GM18858 (cell line): ENCODE results near the gene GATC.
"Not testable (repeated sequence)": the region's sequence is repeated elsewhere in the genome, so short reads cannot be mapped to it uniquely, and the experiment has no call there.

Experiments
- ATAC-seq: cut with Tn5 transposase; IDR thresholded peaks from one replicate; pipeline ENCODE4 v1.9.1; 2021; ENCODE audit not compliant: unreplicated experiment

GATC gene

DNA sequence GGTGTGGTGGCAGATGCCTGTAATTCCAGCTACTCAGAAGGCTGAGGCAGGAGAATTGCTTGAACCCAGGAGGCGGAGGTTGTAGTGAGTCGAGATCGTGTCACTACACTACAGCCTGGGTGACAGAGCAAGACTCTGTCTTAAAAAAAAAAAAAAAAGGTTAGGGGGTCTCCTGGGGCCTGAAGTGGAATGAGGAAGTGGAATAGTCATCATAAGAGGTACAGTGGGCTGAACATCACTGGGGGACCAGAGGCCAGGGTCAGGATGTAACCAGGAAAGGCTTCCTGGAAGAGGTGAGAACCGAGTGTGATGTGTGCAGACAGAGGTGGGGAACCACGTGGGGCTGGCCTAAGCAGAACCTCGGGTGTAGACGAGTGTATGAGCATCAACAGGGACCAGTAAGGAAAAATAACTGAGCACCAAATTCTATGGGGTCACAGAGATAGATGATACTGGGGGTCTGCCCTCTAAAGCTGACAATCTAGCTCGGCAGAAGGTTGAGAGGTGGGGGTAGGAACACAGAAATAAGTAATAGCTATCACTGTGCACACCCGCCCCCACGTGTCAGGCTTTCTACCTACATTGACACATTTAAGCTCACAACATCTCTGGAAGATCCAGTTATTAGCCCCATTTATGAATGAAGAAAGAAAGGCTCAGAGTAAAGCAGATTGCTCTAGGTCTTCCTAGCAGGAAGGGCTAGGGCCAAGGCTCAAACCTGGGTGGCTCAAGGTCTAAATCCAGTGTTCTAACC lies 13.3 kb upstream of the GATC start:
- no peak for ATAC-seq

DNA sequence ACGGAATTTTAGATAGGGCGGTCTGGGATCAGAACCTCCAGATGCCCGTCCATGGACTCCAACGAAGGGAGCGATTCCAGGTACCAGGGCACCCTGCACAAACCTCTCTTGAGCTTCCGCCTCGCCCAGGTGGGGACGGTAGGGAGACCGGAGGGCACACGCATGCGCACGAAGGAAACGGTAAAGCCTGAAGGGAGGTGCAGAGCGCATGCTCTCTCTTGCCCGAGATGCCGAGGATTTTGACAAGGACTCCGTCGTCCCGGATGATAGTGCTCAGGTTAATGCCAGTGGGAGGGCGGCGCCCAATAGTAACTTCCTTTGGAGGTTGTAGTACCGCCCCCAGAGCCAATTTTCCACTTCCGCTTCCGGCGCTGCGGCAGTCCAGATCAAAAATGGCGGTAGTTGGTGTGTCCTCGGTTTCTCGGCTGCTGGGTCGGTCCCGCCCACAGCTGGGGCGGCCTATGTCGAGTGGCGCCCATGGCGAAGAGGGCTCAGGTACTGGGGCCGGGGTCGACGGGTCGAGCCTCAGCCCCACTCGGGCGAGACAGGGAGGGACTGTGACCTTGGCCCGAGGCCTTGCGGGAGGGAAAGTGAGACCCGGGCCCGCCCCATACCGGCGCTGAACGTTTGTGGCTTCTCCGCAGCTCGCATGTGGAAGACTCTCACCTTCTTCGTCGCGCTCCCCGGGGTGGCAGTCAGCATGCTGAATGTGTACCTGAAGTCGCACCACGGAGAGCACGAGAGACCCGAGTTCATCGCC lies 8.3 kb upstream of the GATC start, which contains the start of gene COX6A1:
Gene COX6A1, plus strand, starts transcription at position 379 of the 760 bp plus-strand sequence. Its CDS starts 14 bp downstream, at position 393.
- peak; percentile 96 for ATAC-seq

DNA sequence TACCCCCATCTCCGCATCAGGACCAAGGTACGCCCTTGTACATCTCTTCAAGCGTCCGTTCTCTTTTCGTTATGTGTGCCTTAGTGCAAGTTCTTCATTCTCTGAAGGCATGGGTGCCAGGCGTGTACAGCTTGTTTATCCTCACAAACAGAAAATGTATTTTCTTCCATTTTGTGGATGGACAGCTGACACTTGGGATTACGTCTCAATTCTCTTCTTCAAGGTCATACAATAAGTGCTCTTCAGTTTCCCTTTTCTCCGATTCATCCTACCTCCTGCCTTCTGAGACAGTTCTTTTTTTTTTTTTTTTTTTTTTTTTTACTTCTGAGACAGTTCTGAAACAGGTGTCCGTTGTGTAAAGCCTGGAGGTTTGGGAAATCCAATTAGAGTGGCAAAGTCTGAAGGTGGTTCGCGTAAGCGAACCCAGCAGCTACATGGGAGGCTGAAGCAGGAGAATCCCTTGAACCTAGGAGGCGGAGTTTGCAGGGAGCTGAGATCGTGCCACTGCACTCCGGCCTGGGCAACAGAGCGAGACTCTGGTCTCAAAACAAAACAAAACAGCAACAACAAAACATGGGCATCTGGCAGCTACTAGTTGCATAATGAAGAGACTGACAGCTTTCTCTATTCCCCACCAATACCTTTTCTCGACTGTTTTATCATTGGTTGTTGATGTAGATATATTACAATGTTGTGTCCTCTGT lies 7.6 kb upstream of the GATC start:
- ATAC-seq: no peak

DNA sequence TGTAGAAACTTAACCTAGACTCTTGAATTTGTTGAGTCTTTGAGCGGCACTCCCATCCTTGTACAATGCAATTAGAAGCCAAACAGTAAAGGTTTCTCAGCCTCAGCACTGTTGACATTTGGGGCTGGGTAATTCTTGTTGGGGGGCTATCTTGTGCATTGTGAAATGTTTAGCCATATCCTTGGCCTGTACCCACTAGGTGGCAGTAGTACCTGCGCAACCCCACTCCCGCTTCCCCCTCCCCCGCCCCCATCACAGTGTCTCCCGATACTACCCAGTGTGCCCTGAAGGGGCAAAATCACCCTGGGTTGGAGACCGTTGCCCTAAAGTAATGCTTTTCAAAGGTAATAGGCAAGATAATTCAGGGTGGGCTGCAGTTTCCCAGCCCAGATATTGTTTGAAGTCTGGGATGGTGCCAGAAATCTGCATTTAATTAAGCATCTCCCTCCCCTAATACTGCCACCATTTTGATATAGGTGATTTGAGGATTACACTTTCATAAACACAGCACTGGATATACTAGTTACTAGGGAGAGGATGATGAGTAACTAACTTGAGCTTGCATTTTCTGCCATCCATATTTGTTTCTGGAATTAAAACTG lies 6.5 kb upstream of the GATC start:
- no peak for ATAC-seq

DNA sequence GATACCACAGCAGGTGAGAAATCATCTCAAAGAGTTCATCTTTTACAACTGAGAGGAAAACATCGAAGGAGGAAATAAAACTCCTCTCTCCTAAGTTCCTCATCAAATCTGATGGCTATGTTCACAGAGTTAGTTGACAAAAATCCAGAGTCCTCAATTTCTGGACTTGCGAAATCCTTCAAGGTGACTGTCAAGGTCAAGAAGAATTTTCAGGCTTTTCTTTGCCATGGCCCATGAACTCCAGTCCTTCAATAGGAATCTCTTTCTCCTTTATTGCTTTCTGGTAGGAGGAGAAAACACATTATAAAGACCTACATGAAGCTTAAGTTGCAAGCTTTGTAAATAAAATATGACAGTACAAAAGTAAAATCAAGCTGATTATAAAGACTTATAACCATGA lies 1.6 kb upstream of the GATC start:
- ATAC-seq: no peak

DNA sequence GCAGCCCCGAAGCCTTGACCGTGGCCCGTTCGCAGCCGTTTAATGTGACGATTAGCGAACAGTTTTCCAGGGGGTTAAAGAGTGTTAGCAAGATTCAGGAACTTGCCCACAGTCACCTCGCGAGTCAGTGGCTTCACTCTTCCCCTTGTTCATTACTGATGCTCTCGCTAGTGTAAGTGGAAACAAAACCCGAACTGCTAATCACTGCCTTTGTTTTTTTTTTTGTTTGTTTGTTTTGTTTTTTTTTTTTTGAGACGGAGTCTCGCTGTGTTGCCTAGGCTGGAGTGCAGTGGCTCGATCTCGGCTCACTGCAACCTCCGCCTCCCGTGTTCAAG lies 567 bp downstream of the GATC start:
- ATAC-seq: peak; percentile 27

DNA sequence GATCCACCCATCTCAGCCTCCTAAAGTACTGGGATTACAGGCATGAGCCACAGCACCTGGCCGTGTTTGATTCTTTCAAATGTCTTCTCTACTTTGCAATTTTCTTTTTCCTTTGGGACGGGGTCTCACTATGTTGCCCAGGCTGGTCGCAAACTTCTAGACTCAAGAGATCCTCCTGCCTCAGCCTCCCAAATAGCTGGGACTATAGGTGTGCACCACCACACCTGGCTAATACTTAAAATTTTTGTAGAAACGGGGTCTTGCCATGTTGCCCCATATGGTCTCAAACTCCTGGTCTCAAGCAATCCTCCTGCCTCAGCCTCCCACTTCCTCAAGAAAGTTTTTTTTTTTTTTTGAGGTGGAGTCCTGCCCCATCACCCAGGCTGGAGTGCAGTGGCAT lies 1.7 kb downstream of the GATC start:
- ATAC-seq: no peak

DNA sequence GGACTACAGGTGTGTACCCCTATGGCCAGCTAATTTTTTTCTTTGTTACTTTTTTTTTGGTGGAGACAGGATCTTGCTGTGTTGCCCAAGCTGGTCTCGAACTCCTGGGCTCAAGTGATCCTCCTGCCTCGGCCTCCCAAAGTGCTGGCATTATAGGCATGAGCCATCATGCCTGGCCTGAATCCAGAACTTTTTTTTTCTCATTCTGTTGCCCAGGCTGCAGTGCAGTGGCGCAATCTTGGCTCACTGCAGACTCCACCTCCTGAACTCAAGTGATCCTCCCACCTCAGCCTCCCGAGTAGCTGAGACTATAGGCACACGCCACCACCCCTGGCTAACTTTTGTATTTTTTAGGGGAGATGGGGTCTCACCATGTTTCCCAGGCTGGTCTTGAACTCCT lies 6.3 kb downstream of the GATC start:
- ATAC-seq: not testable (repeated sequence)

DNA sequence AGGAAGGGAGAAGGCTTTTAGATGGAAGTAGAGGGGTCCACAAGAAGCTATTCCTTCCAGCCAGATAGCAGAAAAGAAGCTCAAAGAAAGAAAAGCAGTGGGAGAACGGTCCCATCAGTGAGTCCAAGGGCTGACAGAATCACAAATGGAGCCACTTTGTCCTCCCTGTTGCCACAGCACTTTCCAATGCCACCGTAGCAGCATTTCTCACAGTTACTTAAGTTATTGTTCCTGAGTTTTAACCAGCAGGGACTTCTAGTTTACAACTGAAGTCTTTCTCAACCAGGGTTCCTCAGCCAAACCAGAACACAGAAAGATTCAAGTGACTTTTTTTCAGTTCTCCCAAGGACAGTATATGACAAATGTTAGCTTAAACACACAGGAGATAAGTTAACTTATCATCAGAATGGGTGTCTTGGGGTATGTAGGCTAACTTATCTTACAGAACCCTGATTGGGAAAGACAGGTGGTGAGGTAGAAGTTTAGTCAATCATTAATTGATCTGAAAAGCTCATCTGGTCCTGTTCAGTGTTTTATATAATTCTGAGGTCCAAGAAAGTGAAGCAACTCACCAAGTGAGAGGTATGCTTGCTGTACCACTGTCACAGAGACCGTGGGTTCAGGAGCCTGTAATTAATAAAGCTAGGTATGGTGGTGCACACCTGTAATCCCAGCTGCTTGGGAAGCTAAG lies 7.0 kb downstream of the GATC start:
- ATAC-seq: no peak

DNA sequence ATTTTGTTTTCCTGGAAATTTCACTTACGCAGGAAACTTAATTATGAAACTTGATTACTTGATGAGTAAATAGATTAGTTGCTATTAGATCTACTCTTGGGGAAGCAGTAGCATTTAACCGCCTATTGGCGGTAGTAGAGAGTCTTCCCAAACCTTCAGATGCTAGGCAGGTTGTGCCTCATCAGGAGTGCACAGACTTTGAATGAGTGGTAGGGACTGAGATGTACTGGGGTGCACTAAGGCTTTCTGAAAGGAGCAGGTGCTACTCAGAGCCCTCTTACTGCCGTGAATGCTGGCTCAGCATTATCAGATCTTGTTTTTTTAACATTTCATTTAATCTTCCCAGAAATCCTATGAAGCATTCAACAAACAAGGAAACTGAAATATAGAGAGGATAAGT lies 7.7 kb downstream of the GATC start:
- ATAC-seq: no peak

DNA sequence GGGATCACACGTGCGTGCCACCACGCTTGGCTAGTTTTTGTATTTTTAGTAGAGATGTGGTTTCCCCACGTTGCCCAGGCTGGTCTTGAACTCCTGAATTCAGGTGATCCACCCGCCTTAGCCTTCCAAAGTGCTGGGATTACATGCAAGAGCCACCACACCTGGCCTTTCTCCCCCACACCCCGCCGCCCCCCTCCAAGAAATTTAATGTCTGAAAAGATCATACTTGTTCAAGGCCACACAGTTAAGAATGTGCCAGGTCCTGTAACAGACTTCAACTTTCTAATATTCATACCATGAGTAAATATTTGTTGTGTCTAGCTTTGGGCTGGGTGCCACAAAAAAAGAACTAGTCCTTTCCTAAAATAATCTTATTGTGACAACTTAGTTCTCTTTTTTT lies 9.1 kb downstream of the GATC start:
- no peak for ATAC-seq

DNA sequence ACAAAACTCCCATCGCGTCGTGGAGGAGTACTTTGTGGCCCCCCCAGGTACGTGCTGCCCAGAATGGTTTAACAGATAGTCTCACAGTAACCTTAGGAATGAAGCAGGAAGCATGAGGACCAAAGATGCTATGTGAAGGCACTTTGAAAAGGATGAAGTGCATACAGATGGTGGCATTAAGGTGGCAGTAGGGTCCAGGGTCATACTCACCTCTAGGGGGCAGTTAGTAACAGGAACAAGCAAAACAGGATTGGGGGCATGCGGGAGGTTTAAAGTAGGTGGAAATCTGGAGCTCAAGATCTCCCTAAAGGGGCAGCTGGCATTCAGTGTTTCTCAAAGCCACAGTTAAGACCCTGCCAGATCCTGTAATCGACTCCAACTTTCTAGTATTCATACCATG lies 10.9 kb downstream of the GATC start:
- ATAC-seq: no peak

DNA sequence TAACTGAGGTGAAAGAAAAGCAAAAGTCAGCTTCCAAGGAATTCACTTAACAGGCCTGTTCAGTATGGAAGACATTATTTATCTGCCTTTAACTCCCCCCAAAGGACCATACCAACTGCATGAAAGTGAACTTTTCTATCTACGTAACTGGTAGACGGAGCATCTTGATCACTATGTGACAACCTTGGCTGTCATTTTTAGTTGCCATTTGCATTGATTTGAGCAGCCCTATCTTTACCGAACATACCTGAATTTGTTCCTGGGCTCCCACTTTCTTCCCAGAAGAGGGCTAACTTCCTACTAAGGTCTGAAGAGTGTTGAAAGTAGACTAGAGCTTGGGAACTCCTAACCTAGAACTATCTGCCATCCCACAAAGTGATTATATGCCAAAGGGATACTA lies 13.9 kb downstream of the GATC start:
- no peak for ATAC-seq

DNA sequence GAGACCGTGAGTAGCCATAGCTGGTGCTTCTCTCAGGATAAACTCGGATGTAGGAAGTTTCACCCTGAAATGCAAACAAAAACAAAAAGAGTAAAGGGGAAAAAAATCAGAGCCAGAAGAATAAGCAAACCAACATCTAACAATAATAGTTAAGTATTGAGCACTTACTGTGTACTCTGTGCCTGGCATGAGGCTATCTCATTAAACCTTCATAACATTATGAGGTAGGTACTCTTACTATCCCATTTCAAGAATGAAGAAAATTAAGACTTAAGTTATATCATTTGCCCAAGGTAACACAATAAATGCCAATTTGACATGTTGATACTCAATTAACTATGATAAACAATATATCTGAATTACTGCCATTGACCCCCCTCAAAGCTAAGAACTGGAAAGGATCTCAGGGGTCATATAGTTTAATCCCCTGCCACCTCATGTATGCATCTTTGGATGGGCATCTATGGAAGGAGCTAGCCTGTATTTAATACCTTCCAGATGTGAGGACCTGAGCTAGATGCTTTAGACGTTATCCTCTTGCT lies 15.9 kb downstream of the GATC start:
- no peak for ATAC-seq

DNA sequence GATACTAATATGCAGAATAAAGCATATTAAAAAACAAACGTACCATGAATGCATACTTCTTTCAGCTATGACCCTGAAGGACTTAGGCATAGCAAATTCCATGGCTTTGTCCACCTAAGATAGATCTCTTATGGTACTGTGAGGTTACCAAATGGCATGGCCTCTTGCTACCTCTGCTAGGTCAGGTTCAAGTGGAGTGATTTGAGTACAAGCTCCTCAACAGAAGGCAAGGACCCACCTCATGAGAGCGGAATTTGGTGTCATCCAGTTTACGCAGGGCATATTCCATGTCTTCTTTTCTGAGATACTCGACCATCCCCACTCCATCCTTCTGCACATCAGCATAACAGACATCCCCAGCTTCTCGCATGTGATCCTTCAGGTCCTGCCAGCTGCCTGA lies 17.5 kb downstream of the GATC start:
- no peak for ATAC-seq

DNA sequence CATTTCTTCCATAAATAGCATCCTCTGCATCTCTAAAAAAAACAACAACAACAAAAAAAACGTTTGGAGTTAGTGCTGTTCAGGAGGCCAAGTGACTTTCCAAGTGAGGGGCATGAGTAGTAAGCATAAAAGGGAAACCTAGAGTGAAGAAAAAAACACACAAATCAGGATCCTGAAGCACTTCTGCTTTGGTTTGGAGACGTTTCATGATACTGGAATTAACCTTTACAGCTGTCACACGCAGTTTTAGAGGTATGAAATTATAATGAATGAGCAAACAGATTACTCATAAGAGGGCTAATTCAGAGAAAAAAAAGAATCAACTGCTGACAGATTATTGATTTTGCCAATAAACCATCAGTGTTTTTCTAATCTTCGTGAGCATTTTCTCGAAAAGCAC lies 19.5 kb downstream of the GATC start:
- no peak for ATAC-seq

DNA sequence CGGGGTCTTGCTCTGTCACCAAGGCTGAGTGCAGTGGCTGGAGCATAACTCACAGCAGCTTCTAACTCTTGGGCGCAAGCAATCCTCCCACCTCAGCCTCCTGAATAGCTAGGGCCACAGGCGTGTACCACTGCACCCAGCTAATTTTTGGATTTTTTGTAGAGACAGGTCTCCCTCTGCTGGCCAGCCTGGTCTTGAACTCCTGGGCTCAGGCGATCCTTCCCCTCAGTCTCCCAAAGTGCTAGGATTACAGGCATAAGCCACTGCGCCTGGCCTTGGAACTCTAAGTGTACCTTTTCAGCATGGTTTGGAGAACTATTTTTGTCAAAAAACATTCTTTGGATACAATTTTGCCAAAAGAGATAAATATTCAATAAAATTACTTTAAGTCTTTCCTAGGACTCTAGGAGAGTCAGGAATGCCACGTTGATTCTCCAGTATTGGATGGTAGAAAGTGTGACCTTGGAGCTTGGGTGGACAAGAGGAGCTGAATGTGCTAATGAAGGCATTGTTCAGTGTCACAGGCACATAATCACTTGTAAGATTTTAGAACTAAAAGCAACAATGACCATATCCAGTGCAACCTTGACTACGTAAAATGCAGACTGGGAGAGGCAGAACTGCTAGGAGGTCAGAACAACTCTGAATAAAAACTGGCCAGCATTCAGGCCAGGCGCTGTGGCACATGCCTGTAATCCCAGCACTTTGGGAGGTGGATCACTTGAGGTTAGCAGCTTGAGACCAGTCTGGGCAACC lies 20.5 kb downstream of the GATC start:
- no peak for ATAC-seq

DNA sequence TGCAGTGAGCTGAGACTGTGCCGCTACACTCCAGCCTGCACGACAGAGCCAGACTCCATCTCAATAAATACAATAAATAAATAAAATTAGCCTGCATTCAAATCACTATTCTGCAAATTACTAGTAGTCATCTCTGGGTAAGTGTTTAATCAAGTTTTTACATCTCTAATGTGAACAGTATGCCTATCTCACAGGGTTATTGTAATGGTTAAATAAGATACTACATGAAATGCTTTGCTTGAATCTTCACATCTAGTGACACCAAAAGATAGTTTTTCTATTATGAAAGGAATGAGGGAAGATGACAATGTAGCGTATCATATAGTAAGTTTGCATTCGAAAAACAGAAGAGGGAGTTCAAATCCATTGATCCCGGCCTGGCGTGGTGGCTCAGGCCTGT lies 21.2 kb downstream of the GATC start:
- ATAC-seq: no peak

DNA sequence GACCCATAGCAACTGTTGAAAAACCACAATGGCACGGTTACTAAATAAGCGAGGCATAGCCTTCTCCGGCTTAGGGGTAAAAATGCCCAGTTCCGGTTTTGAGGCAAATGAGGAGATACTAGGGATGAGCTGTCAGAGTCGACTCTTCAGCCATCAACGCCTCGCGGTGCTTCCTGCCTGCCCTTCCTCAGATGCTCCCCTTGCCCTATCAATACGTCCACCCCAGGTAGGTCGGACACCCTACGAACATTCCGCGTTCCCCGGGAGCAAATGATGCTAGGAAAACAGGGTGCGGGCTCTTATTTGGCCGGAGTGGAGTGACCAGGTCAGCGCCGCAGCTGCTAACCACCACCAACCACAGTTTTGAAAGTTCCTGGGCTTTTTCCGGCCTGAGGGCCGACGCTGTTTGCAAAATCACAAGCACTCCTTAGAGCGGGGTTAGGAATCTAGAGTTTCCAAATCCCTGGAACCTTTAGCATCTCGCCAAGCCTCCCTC lies 22.1 kb downstream of the GATC start:
- ATAC-seq: no peak
